HG03342 (cell line): Measurements from ENCODE around the gene TRPT1.

Experiments used
- ATAC-seq: cut with Tn5 transposase; IDR thresholded peaks from one replicate; pipeline ENCODE4 v1.9.1; 2021; ENCODE audit warnings: mild to moderate bottlenecking, moderate library complexity; ENCODE audit not compliant: unreplicated experiment

Gene TRPT1

GRCh38 chr11:64245797-64246620 is 20.0 kb upstream of the TRPT1 start:
- ATAC-seq, result no peak

- ATAC-seq, result no peak
Measured at GRCh38 chr11:64245401-64245796, 19.4 kb upstream of the TRPT1 start.

GRCh38 chr11:64244966-64245365 is 19.0 kb upstream of the TRPT1 start:
- ATAC-seq, result no peak

GRCh38 chr11:64244107-64244506 is 18.1 kb upstream of the TRPT1 start:
- no peak for ATAC-seq

GRCh38 chr11:64243236-64243854 is 17.4 kb upstream of the TRPT1 start:
- ATAC-seq, result no peak

GRCh38 chr11:64241491-64242374 is 15.7 kb upstream of the TRPT1 start:
- peak; percentile 58 for ATAC-seq

- ATAC-seq, result peak; percentile 58
Measured at GRCh38 chr11:64241241-64241490, 15.2 kb upstream of the TRPT1 start.

GRCh38 chr11:64240435-64241240 is 14.7 kb upstream of the TRPT1 start, which contains the start of gene FKBP2:
Gene FKBP2 (plus strand): TSS chr11:64241095. CDS start chr11:64242388, 1,293 bp downstream.
- peak; percentile 52 for ATAC-seq

- peak; percentile 12 for ATAC-seq
Measured at GRCh38 chr11:64239662-64240434, 13.9 kb upstream of the TRPT1 start.

- no peak for ATAC-seq
Measured at GRCh38 chr11:64238999-64239398, 13.0 kb upstream of the TRPT1 start.

- no peak for ATAC-seq
Measured at GRCh38 chr11:64238076-64238475, 12.1 kb upstream of the TRPT1 start.

GRCh38 chr11:64237484-64237951 is 11.5 kb upstream of the TRPT1 start:
- no peak for ATAC-seq

- no peak for ATAC-seq
Measured at GRCh38 chr11:64235437-64236161, 9.6 kb upstream of the TRPT1 start.

- no peak for ATAC-seq
Measured at GRCh38 chr11:64234647-64235379, 8.8 kb upstream of the TRPT1 start.

- ATAC-seq, result no peak
Measured at GRCh38 chr11:64233913-64234586, 8.1 kb upstream of the TRPT1 start, which contains the start of gene VEGFB. Gene VEGFB (plus strand): TSS chr11:64234584. CDS start chr11:64234834, 250 bp downstream.

- ATAC-seq, result no peak
Measured at GRCh38 chr11:64232967-64233315, 7.0 kb upstream of the TRPT1 start.

- no peak for ATAC-seq
Measured at GRCh38 chr11:64232182-64232966, 6.4 kb upstream of the TRPT1 start.
